SK-N-MC (cell line): ENCODE data around the gene HEPN1.

Source experiments
- DNase-seq: peaks from one replicate; pipeline ENCODE4 v3.0.0-alpha.2; 2011; ENCODE audit warnings: low read depth, low spot score
- H3K27ac ChIP-seq: fragments of 200-600 bp; sonication (generic); 2 replicates; pipeline ENCODE4 v1.5.1; 2016; ENCODE audit warnings: mixed run types
- H3K36me3 ChIP-seq: fragments of 200-600 bp; sonication (generic); 2 replicates; pipeline ENCODE4 v1.6.1; 2017; ENCODE audit warnings: antibody characterized with exemption, low read length, mixed read lengths; ENCODE audit not compliant: insufficient read depth
- H3K4me3 ChIP-seq: fragments of 200-600 bp; sonication (generic); 2 replicates; pipeline ENCODE4 v1.5.1; 2016
- H3K9ac ChIP-seq: fragments of 200-600 bp; sonication (generic); 2 replicates; pipeline ENCODE4 v1.8.0; 2017; ENCODE audit warnings: mixed run types, mixed read lengths; ENCODE audit not compliant: insufficient read length
- H3K9me3 ChIP-seq: fragments of 200-600 bp; sonication (generic); 2 replicates; pipeline ENCODE4 v1.6.1; 2017; ENCODE audit warnings: low read depth, mild to moderate bottlenecking, antibody characterized with exemption, low read length, moderate library complexity, mixed read lengths
- EZH2 ChIP-seq: fragments of 200-600 bp; sonication (generic); IDR thresholded peaks from one replicate; pipeline ENCODE4 v1.6.1; 2017; ENCODE audit warnings: antibody characterized with exemption
- FOXP2 ChIP-seq: optimal IDR thresholded peaks from 2 replicates; pipeline ENCODE3; 2011; ENCODE audit warnings: mild to moderate bottlenecking, moderate library complexity; ENCODE audit not compliant: insufficient read depth; ENCODE audit errors: extremely low read length, control extremely low read depth
- POLR2AphosphoS5 ChIP-seq: IDR thresholded peaks from 2 replicates; pipeline ENCODE4 v1.6.1; 2012; ENCODE audit warnings: mild to moderate bottlenecking, low read depth, low read length, borderline replicate concordance

HEPN1 gene

DNA sequence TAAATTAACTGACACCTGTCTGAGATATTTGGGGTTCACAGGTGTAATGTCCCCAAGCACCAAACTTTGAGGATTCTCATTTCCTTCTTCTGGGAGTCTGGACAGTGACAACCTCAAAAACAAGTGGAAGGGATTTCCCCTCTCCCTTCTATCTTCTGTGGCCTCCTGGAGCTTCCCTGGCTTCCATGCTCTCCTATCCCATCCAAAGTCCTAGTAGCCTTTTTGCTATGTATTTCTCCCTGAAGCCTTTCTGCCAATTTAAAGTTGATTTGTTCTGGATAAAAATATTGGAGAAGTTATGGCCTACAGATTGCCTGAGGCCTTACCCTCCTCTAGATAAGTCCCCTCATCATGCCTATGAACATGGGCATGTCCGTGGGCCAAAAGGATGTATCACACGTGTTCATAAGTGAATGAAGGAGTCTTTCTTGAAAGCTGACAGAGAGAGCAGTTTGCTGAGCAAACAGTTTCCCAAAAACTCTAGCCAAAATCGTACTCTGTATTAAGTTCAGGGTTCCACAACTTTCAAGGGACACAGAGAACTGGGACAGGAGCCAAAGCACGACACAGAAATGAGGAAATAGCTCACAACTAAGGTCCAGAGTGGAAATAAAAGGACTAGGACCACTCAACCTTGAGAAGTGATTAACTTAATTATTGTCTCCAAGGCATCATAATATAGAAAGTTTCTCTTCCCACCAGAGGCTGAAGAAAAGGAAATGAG, 10.1 kb downstream of the HEPN1 start:
- H3K4me3 ChIP-seq: no peak overlapping the region
- H3K9ac ChIP-seq: no peak overlapping the region
- TF ChIP-seq FOXP2 (no peak), POLR2AphosphoS5 (no peak), EZH2 (no peak)
- no peaks in the 10 kb centered on the region for H3K36me3 ChIP-seq
- DNase-seq: no peak
- H3K27ac ChIP-seq: no peak overlapping the region
- H3K9me3 ChIP-seq: no peaks in the 10 kb centered on the region

DNA sequence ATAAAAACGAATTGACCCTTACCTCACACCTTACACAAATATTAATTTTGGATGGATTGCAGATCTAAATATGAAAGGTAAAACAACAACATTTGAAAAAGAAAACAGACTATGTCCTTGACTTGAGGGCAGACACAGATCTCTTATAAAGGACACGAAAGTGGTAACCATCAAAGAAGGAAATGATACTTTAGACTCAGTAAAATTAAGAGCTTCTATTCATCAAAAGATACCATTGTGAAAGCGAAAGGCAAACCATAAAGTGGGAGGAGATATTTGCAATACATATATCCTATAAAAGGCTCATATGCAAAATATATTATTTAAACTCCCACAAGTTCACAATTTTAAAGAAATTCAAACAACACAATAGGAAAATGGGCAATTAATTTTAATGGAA, 11.7 kb downstream of the HEPN1 start:
- Histone ChIP-seq H3K36me3 (no peaks in the 10 kb centered on the region), H3K9me3 (no peaks in the 10 kb centered on the region), H3K9ac (no peak overlapping the region), H3K4me3 (no peak overlapping the region), H3K27ac (no peak overlapping the region)
- TF ChIP-seq POLR2AphosphoS5 (no peak), EZH2 (no peak), FOXP2 (no peak)
- DNase-seq: no peak

DNA sequence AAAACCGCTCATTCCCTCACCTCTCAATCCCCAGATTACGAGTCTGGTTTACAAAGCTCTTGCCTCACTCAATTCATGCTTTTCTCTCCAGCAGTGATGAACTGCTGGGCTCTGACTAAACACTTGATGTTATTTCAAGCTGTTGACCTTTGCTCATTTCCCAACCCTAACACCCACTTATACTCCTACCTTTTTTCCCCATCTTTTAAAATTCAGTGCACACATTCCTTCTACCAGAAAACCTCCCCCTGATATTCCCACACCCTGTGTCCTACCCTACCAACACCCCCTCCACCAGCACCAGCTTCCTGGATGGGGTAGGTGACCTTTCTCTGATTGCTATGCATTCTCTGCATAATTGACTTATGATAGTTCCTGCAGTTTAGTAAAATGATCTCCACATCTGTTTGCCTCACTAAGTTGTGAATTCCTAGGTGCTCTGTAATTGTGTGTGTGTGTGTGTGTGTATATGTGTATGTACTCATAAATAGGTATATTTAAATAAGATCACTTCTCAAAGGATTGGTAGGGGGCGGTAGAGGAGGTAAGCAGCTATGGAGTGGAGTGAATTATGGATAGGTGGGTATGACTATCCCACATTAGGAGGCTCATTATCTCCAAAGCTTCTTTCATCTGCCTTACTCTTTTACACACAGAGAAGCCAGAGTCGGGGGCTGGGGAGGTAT, 16.0 kb downstream of the HEPN1 start:
- Histone ChIP-seq H3K4me3 (no peak overlapping the region), H3K9me3 (no peaks in the 10 kb centered on the region), H3K27ac (no peak overlapping the region), H3K36me3 (no peaks in the 10 kb centered on the region), H3K9ac (no peak overlapping the region)
- TF ChIP-seq POLR2AphosphoS5 (no peak), EZH2 (no peak)
- DNase-seq: no peak

DNA sequence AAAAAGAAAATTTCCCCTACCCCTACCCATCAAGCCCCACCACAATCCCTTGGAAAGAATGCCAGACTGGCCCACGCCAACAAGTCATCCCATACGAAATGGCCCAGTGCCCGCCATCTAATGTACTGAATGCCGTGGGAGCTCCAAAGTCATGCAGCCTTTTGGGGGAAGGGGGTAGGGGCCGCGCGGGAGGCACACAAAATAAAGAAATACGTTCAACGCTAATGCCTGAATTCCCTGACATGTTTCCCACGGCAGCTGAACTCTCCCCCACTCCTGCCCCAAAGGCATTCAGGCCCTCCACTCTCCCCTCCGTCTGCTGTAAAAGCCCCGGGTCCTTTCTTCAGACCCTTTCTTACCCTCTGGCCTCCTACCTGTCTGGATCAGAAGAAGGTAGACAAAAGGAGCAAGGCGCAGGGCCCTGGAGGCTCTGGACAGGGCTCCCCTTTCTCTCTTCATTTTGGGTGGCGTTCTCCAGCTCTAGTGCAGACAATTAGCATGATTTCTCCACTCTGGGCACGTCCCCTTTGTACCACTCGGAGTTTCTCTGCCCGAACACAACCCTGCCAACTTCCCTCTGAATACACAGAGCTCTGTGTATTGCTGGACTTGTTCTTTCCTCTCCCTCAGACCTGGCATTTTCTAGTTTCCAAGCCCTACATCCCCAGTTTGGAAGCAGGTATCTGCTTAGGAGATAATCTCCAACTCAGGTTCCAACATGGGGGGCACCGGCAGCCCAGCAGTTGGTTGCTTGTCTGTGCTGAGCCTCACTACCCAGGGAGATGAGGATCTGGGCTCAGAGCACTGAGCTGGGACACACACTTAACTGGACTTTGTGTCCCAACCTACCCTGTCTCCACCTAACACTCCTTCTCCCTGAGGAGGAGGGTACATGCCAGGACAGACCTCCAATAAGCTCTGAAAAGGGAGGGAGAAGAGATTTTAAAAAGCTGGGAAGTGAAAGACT, 16.8 kb downstream of the HEPN1 start, which contains the start of gene HEPACAM:
TSS of gene HEPACAM (minus strand) at position 500 of the 967 bp plus-strand sequence. CDS start at position 459, 41 bp downstream.
- Histone ChIP-seq H3K36me3 (no peaks in the 10 kb centered on the region), H3K9me3 (no peaks in the 10 kb centered on the region), H3K9ac (no peak within 1 kb of the TSS), H3K27ac (no peak within 1 kb of the TSS), H3K4me3 (no peak within 1 kb of the TSS)
- TF ChIP-seq POLR2AphosphoS5 (no peak), FOXP2 (no peak), EZH2 (no peak)
- DNase-seq: no peak

DNA sequence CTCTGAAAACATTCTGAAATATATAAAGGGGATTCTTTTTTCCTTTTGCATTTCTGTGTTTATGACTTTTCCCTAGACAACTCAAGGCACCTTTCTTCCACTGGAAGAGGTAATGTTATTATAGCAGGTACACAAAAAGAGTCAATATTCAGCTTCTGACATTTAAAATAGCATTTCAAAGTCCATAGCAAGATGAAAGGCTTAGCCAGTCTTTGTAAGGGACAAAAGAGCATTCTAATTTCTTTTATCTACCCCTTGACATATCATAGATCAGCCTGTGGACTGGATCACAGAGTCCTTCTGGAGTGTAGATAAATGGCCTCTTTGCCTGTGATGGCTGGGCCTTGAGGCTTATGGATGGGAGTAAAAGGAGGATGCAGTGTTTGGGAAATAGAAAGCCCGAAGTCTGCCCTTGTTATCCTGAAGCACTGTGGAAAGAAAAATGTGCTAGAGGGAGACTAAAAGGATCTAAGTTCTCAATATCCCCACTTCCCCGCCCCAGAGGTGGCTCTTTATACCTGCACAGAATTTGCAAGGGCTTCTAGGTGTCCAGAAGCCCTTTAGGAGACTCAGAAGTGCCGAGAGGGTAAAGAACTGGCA, 18.4 kb downstream of the HEPN1 start:
- Histone ChIP-seq H3K4me3 (no peak overlapping the region), H3K9me3 (no peaks in the 10 kb centered on the region), H3K27ac (no peak overlapping the region), H3K36me3 (no peaks in the 10 kb centered on the region), H3K9ac (no peak overlapping the region)
- TF ChIP-seq POLR2AphosphoS5 (no peak), EZH2 (no peak), FOXP2 (no peak)
- DNase-seq: no peak

DNA sequence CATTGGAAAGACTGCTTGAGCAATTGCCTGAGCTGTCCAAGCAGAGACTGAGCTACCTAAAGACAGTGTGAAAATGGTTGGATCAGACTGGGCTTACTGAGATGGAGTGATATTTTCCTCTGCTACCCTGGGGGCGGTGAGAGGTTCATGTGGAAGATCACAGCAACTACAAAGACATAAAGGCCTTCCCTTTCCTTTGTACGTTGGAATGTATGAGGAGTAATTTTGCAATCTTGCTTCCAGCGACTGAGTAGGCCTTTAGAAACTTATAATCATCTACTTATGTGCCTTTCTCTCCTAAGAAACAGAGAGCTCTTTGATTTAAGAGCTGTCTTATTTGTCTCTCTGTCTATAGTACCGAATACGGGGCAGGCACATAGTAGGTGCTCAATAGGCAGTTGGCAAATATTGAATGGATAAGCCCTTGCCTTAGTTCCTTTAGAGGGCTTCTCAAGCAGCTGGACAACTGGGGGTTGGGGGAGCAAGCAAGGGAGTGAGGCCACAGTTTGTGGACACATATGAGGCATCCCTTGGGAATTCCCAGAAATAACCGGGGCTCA, 19.2 kb downstream of the HEPN1 start:
- H3K4me3 ChIP-seq: no peak overlapping the region
- H3K9ac ChIP-seq: no peak overlapping the region
- H3K9me3 ChIP-seq: no peaks in the 10 kb centered on the region
- TF ChIP-seq POLR2AphosphoS5: no peak
- no peak for TF ChIP-seq EZH2
- TF ChIP-seq FOXP2: no peak
- H3K27ac ChIP-seq: no peak overlapping the region
- H3K36me3 ChIP-seq: no peaks in the 10 kb centered on the region
- no peak for DNase-seq

DNA sequence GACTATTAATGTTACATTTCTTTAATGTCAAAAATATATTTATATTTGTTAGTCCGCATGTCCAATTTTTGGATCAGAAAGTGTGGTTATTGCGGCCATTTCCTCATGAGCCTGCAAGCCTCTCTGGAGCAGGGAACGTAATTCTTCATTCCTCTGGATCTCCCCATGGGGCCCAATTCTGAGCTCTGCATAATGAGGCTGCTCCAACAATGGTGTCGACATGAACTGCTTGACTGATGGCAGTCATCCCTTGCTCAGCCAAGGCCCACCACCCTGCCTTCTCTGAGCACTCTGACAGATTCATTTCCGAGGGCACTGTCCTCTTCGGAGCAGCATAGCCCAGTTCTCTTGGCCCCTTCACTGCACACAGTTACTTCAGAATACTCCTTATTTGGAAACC, 19.9 kb downstream of the HEPN1 start:
- no peak overlapping the region for H3K27ac ChIP-seq
- no peaks in the 10 kb centered on the region for H3K9me3 ChIP-seq
- H3K4me3 ChIP-seq: no peak overlapping the region
- H3K9ac ChIP-seq: no peak overlapping the region
- no peak for DNase-seq
- TF ChIP-seq POLR2AphosphoS5: no peak
- no peak for TF ChIP-seq EZH2
- no peak for TF ChIP-seq FOXP2
- H3K36me3 ChIP-seq: no peaks in the 10 kb centered on the region

DNA sequence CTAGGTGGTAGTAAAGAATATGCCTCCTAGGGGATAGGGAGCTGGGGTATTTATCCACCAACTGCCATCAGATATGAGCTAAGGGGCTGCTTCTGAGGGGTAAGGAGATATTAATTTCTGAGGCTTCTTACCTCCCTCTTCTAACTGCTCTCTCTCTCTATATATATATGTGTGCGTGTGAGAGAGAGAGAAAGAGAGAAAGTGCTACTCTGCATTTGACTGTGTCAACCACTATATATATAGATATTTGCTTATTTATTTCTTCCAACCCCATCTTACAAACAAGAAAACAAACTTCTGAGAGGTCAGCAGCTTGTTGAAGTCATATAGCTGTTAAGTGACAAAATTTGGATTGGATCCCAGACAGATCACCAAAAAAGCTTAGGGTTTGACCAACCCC, 22.7 kb downstream of the HEPN1 start:
- no peak for DNase-seq
- no peaks in the 10 kb centered on the region for H3K36me3 ChIP-seq
- H3K9ac ChIP-seq: no peak overlapping the region
- no peak overlapping the region for H3K4me3 ChIP-seq
- TF ChIP-seq EZH2 (no peak), POLR2AphosphoS5 (no peak), FOXP2 (no peak)
- no peak overlapping the region for H3K27ac ChIP-seq
- H3K9me3 ChIP-seq: no peaks in the 10 kb centered on the region
